K562 (cell line): ENCODE data around the gene ZNF791. TPM values are rescaled to one million over a fixed set of nuclear protein-coding genes. Genes with fewer than 3 reads are reported as not detected.

Experiments used
- OTX1 ChIP-seq: fragments of 450-650 bp; formaldehyde crosslinking; IDR thresholded peaks from 2 replicates; pipeline ENCODE4 v1.4.0; 2022; ENCODE audit warnings: mild to moderate bottlenecking
- POLR2B ChIP-seq: fragments of 450-650 bp; IDR thresholded peaks from 2 replicates; pipeline ENCODE4 v1.6.1; 2018; ENCODE audit warnings: low read depth; ENCODE audit not compliant: partially characterized antibody
- PYGO2 ChIP-seq: fragments of 450-650 bp; IDR thresholded peaks from 2 replicates; pipeline ENCODE4 v1.6.1; 2016; ENCODE audit warnings: mild to moderate bottlenecking, missing genetic modification characterization, moderate library complexity, missing compliant biosample characterization
- SAP30 ChIP-seq: fragments of 200-600 bp; sonication (generic); IDR thresholded peaks from 2 replicates; pipeline ENCODE4 v1.6.1; 2012; ENCODE audit warnings: borderline replicate concordance, low read depth, mild to moderate bottlenecking, moderate library complexity, low read length, control low read depth, inconsistent platforms; ENCODE audit not compliant: insufficient read depth, poor library complexity, severe bottlenecking
- ZBTB40 ChIP-seq, 2 experiments: fragments of 450-650 bp in 1 of 2; sonication (generic) in 1 of 2; formaldehyde crosslinking in 1 of 2; IDR thresholded peaks; 2 replicates each; pipeline versions ENCODE4 v1.7.1 to v1.9.0; 2016 to 2022; ENCODE audit warnings: inconsistent platforms in 1 of 2, mild to moderate bottlenecking in 1 of 2, missing genetic modification reagents in 1 of 2
- ZNF395 ChIP-seq: fragments of 200-800 bp; sonication (Bioruptor generic); IDR thresholded peaks from 2 replicates; pipeline ENCODE4 v1.6.1; 2017; ENCODE audit warnings: missing genetic modification characterization, missing compliant biosample characterization
- ZNF695 ChIP-seq: fragments of 450-650 bp; formaldehyde crosslinking; IDR thresholded peaks from 2 replicates; pipeline ENCODE4 v1.4.0; 2020; ENCODE audit warnings: mild to moderate bottlenecking, moderate library complexity
- polyA plus RNA-seq, 8 experiments: library from polyadenylated mRNA; depleted of rRNA in 4 of 8; stranded (reverse) in 5 of 8; unstranded in 3 of 8; fragments of >200 nt; fragmentation: Nextera tagmentation in 2 of 8; fragmentation: Illumina TruSeq in 1 of 8; extraction: Ambion mirVana in 2 of 8; extraction: Trizol in 1 of 8; gene quantifications; 2 replicates each; pipeline versions ENCODE4 v1.2.1 to v1.2.3, GENCODE V29; 2011 to 2014; ENCODE audit warnings: inconsistent platforms in 1 of 8, missing spikeins in 1 of 8
- total RNA-seq, 7 experiments: library from RNA; depleted of rRNA in 6 of 7; stranded (reverse); fragments of >200 nt in 6 of 7; fragmentation: Illumina TruSeq in 2 of 7; extraction: Trizol in 2 of 7; gene quantifications; 2 replicates each; pipeline versions ENCODE4 v1.2.1 to v1.2.3, GENCODE V29; 2011 to 2021; ENCODE audit warnings: low replicate concordance in 1 of 7
- TF ChIP-seq, protein P1 (sequence below): fragments of 250-450 bp; sonication (Bioruptor Pico); IDR thresholded peaks from 2 replicates; pipeline ENCODE4 v1.4.0; 2020; ENCODE audit warnings: mild to moderate bottlenecking
- TF ChIP-seq, protein P2 (sequence below): fragments of 450-650 bp; IDR thresholded peaks from 2 replicates; pipeline ENCODE4 v1.6.1; 2016; ENCODE audit warnings: missing biosample characterization, missing genetic modification characterization

ZNF791 gene
- total and polyA plus RNA-seq, 9 of the 15 experiments (the other 6 are each of a cell fraction or from before 2014, with no cell fraction given): 7.8 to 22.7 (median 13.1) TPM

- TF ChIP-seq ZBTB40 (IDR thresholded peaks at IDR 0.05) (peak; percentile 100), ZBTB40 (CRISPR knock-in tag; IDR thresholded peaks at IDR 0.05) (no peak), SAP30 (peak; percentile 89), ZNF395 (CRISPR knock-in tag) (no peak), OTX1 (CRISPR knock-in tag) (peak; percentile 46; the same call in 1 of the 2 replicates), POLR2B (peak; percentile 25), ZNF695 (no peak), PYGO2 (tag) (peak; percentile 48; the same call in 1 of the 2 replicates)
- TF ChIP-seq, protein P1, sequence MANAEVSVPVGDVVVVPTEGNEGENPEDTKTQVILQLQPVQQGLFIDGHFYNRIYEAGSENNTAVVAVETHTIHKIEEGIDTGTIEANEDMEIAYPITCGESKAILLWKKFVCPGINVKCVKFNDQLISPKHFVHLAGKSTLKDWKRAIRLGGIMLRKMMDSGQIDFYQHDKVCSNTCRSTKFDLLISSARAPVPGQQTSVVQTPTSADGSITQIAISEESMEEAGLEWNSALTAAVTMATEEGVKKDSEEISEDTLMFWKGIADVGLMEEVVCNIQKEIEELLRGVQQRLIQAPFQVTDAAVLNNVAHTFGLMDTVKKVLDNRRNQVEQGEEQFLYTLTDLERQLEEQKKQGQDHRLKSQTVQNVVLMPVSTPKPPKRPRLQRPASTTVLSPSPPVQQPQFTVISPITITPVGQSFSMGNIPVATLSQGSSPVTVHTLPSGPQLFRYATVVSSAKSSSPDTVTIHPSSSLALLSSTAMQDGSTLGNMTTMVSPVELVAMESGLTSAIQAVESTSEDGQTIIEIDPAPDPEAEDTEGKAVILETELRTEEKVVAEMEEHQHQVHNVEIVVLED (CRISPR knock-in tag): peak; percentile 66
- TF ChIP-seq, protein P2, sequence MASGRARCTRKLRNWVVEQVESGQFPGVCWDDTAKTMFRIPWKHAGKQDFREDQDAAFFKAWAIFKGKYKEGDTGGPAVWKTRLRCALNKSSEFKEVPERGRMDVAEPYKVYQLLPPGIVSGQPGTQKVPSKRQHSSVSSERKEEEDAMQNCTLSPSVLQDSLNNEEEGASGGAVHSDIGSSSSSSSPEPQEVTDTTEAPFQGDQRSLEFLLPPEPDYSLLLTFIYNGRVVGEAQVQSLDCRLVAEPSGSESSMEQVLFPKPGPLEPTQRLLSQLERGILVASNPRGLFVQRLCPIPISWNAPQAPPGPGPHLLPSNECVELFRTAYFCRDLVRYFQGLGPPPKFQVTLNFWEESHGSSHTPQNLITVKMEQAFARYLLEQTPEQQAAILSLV: no peak
Observed at GRCh38 chr19:12669270-12670158, 58.8 kb downstream of the ZNF791 start (continued).
